ENCODE measurements around the gene SERPINI2. TPM values are rescaled to one million over a fixed set of nuclear protein-coding genes. Genes with fewer than 3 reads are reported as not detected.

SERPINI2 gene
- polyA plus RNA-seq, 4 donors, result 0.24 to 11.4 (median 3.5) TPM; not detected in 1

DNA sequence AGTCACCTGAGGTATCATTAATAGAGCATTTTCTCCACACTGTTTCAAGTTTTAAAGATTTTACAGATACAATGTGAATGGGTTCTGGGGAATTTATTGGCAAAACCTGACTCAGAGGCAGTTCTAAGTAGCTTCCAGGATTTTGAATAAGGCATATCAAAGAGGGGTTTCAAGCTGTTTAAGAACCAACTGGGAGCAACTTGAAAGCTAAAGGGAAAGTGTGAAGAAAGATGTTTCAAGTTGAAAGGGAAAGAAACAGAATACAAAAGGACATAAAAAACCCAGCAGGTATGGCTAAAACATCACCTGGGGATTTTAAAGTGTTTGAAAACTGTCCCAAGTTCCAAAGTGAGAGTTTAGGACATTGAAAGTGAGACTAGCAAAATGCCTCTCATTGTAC, 17.8 kb upstream of the SERPINI2 start:
- FAIRE-seq (no peak), DNase-seq (no peak)
- Histone ChIP-seq H3K4me1 (ENCODE audit: control insufficient read depth in 3 of 3, insufficient read depth in 2 of 3, low read depth in 1 of 3, low read length in 2 of 3) (no peaks in the 10 kb centered on the region), H3K9me3 (ENCODE audit: control insufficient read depth in 2 of 2, insufficient read depth in 1 of 2, low read depth in 1 of 2, low read length in 1 of 2) (no peaks in the 10 kb centered on the region), H3K27ac (ENCODE audit: low read depth in 1 of 3, low read length in 2 of 3) (no peak overlapping the region), H3K27me3 (ENCODE audit: control insufficient read depth in 3 of 3, insufficient read depth in 3 of 3, low read length in 3 of 3) (no peaks in the 10 kb centered on the region), H3K36me3 (ENCODE audit: control insufficient read depth in 3 of 3, insufficient read depth in 2 of 3, low read depth in 1 of 3, low read length in 3 of 3) (no peaks in the 10 kb centered on the region), H3K4me3 (ENCODE audit: low read depth in 1 of 3, low read length in 3 of 3) (no peak overlapping the region)

DNA sequence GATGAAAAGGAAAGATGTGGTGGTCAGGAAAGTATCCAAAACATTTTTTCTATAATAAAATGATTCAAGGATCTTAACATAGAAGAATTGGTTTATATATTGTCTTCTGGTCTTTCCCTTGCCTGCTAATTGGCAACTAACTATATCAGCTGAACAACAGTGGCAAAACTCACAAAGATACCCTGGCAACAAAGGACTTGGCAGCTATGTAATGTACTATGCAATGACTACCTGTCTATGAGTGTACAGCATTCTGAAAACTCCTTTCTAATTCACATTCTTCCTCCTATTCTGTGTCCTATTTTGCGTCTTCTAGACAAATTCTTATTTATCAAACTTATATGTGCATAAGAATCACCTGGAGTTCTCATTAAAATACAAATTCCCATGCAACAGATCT, 15.7 kb upstream of the SERPINI2 start:
- DNase-seq (no peak), FAIRE-seq (no peak)
- no peaks in the 10 kb centered on the region for H3K36me3 ChIP-seq (ENCODE audit: control insufficient read depth in 3 of 3, insufficient read depth in 2 of 3, low read depth in 1 of 3, low read length in 3 of 3)
- H3K27ac ChIP-seq (ENCODE audit: low read depth in 1 of 3, low read length in 2 of 3), result no peak overlapping the region
- no peaks in the 10 kb centered on the region for H3K4me1 ChIP-seq (ENCODE audit: control insufficient read depth in 3 of 3, insufficient read depth in 2 of 3, low read depth in 1 of 3, low read length in 2 of 3)
- 75 to 89% (median 83%) methylated on average over 1 of the region's 1 CpG for WGBS, 3 donors
- H3K27me3 ChIP-seq (ENCODE audit: control insufficient read depth in 3 of 3, insufficient read depth in 3 of 3, low read length in 3 of 3), result no peaks in the 10 kb centered on the region
- H3K4me3 ChIP-seq (ENCODE audit: low read depth in 1 of 3, low read length in 3 of 3), result no peak overlapping the region
- no peaks in the 10 kb centered on the region for H3K9me3 ChIP-seq (ENCODE audit: control insufficient read depth in 2 of 2, insufficient read depth in 1 of 2, low read depth in 1 of 2, low read length in 1 of 2)

DNA sequence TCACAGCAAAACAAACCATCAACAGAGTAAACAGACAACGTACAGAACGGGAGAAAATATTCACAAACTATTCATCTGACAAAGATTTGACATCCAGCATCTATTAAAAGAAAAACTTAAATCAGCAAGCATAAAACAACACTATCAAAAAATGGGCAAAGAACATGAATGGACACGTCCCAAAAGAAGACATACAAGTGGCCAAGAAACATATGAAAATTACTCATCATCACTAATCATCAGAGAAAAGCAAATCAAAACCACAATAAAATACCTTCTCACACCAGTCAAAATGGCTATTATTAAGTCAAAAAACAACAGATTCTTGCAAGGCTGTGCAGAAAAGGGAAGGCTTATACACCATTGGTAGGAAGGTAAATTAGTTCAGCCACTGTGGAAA, 13.7 kb upstream of the SERPINI2 start:
- Histone ChIP-seq H3K27me3 (ENCODE audit: control insufficient read depth in 3 of 3, insufficient read depth in 3 of 3, low read length in 3 of 3) (no peaks in the 10 kb centered on the region), H3K36me3 (ENCODE audit: control insufficient read depth in 3 of 3, insufficient read depth in 2 of 3, low read depth in 1 of 3, low read length in 3 of 3) (no peaks in the 10 kb centered on the region), H3K4me1 (ENCODE audit: control insufficient read depth in 3 of 3, insufficient read depth in 2 of 3, low read depth in 1 of 3, low read length in 2 of 3) (no peaks in the 10 kb centered on the region), H3K4me3 (ENCODE audit: low read depth in 1 of 3, low read length in 3 of 3) (no peak overlapping the region), H3K27ac (ENCODE audit: low read depth in 1 of 3, low read length in 2 of 3) (no peak overlapping the region), H3K9me3 (ENCODE audit: control insufficient read depth in 2 of 2, insufficient read depth in 1 of 2, low read depth in 1 of 2, low read length in 1 of 2) (no peaks in the 10 kb centered on the region)
- no peak for FAIRE-seq
- DNase-seq, result no peak
- 58 to 86% (median 75%) methylated on average over 3 of the region's 3 CpGs for WGBS, 3 donors

DNA sequence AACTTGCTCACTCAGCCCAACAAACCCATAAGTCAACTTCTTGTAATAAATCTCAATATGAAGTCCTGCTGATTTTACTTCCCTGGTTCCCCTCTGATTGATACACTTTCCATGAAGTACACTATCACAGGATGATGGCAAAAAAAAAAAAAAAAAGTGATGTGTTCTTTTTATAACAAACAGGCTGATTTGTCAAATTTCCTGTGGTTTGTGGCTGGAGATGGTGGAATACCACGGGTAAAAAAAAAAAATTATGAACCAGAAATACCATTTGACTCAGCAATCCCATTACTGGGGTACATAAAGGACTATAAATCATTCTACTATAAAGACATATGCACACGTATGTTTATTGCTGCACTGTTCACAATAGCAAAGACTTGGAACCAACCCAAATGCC, 10.7 kb upstream of the SERPINI2 start:
- Histone ChIP-seq H3K4me1 (ENCODE audit: control insufficient read depth in 3 of 3, insufficient read depth in 2 of 3, low read depth in 1 of 3, low read length in 2 of 3) (no peaks in the 10 kb centered on the region), H3K9me3 (ENCODE audit: control insufficient read depth in 2 of 2, insufficient read depth in 1 of 2, low read depth in 1 of 2, low read length in 1 of 2) (no peaks in the 10 kb centered on the region), H3K27ac (ENCODE audit: low read depth in 1 of 3, low read length in 2 of 3) (no peak overlapping the region), H3K27me3 (ENCODE audit: control insufficient read depth in 3 of 3, insufficient read depth in 3 of 3, low read length in 3 of 3) (no peaks in the 10 kb centered on the region), H3K4me3 (ENCODE audit: low read depth in 1 of 3, low read length in 3 of 3) (no peak overlapping the region), H3K36me3 (ENCODE audit: control insufficient read depth in 3 of 3, insufficient read depth in 2 of 3, low read depth in 1 of 3, low read length in 3 of 3) (no peaks in the 10 kb centered on the region)
- no peak for FAIRE-seq
- DNase-seq, result no peak
- WGBS, 3 donors, result 60 to 77% (median 60%) methylated on average over 2 of the region's 2 CpGs

DNA sequence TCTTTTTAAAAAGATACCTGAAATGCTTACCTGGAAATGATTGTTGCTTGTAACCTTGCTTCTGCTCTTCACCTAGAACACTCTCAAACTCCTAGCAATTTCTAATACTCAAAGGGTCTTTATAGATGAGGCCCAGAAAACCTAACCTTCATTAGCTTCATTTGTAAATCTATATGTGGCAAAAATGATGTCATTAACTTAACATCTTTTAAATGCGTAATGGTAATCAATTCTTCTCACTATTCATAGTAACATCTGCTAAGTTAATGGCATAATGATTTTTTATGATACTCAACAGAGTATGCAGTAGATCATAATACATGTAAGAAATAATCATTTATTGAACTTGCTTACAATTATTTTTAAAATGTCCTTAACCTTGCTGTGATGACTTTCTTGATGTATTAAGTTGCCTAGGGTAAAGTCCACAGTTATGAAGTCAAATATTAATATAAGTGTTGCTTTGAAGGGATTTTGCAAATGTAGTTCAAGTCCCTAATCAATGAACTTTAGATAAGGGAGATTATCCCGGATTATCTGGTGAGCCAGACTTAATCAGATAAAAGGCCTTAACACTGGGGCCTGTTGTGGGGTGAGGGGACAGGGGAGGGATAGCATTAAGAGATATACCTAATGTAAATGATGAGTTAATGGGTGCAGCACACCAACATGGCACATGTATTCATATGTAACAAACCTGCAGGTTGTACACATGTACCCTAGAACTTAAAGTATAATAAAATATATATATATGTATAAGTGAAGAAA, 10.1 kb upstream of the SERPINI2 start:
- Histone ChIP-seq H3K27me3 (ENCODE audit: control insufficient read depth in 3 of 3, insufficient read depth in 3 of 3, low read length in 3 of 3) (no peaks in the 10 kb centered on the region), H3K4me1 (ENCODE audit: control insufficient read depth in 3 of 3, insufficient read depth in 2 of 3, low read depth in 1 of 3, low read length in 2 of 3) (no peaks in the 10 kb centered on the region), H3K27ac (ENCODE audit: low read depth in 1 of 3, low read length in 2 of 3) (no peak overlapping the region), H3K4me3 (ENCODE audit: low read depth in 1 of 3, low read length in 3 of 3) (no peak overlapping the region), H3K9me3 (ENCODE audit: control insufficient read depth in 2 of 2, insufficient read depth in 1 of 2, low read depth in 1 of 2, low read length in 1 of 2) (no peaks in the 10 kb centered on the region), H3K36me3 (ENCODE audit: control insufficient read depth in 3 of 3, insufficient read depth in 2 of 3, low read depth in 1 of 3, low read length in 3 of 3) (no peaks in the 10 kb centered on the region)
- 55 to 77% (median 56%) methylated on average over 2 of the region's 2 CpGs for WGBS, 3 donors
- no peak for DNase-seq
- FAIRE-seq, result no peak

DNA sequence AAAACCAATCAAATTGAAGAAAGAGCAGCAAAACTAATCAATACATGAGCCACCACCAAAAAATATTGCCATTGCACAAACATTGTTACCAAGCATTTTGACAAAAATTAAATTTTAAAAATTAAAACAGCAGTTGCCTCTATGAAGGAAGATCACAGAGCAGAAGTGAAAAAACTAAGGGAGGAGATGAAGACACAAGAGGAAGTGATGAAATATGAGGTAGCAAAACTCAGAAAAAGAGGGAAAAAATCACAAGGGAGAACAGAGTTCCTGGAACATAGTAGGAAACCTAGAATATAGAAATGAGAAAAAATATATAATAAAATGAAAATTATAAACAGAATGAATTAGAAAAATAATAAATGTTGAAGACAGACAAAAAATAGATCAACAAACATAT, 7.3 kb upstream of the SERPINI2 start:
- Histone ChIP-seq H3K27ac (ENCODE audit: low read depth in 1 of 3, low read length in 2 of 3) (no peak overlapping the region), H3K4me3 (ENCODE audit: low read depth in 1 of 3, low read length in 3 of 3) (no peak overlapping the region), H3K36me3 (ENCODE audit: control insufficient read depth in 3 of 3, insufficient read depth in 2 of 3, low read depth in 1 of 3, low read length in 3 of 3) (no peaks in the 10 kb centered on the region), H3K4me1 (ENCODE audit: control insufficient read depth in 3 of 3, insufficient read depth in 2 of 3, low read depth in 1 of 3, low read length in 2 of 3) (no peaks in the 10 kb centered on the region), H3K27me3 (ENCODE audit: control insufficient read depth in 3 of 3, insufficient read depth in 3 of 3, low read length in 3 of 3) (no peaks in the 10 kb centered on the region), H3K9me3 (ENCODE audit: control insufficient read depth in 2 of 2, insufficient read depth in 1 of 2, low read depth in 1 of 2, low read length in 1 of 2) (no peaks in the 10 kb centered on the region)
- DNase-seq, result no peak
- FAIRE-seq, result no peak

DNA sequence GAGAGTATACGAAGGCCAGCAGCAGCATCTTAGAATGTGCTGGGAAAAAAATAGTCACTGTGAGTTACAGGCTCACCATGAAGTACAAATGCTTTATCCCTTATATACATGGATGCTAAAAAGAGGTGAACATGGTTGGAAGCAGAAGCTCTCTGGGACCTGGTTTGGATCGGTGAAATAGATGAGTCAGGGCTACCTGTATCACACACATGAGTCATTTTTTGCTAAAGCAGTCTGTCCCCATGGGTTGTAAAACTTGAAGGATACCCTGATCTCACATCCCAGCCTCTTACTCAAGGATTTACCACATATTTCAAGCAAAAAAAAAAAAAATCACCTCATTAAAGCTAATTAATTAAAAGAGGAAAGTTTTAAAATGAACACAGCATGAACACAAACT, 6.9 kb upstream of the SERPINI2 start:
- DNase-seq, result no peak
- H3K4me3 ChIP-seq (ENCODE audit: low read depth in 1 of 3, low read length in 3 of 3), result no peak overlapping the region
- no peak overlapping the region for H3K27ac ChIP-seq (ENCODE audit: low read depth in 1 of 3, low read length in 2 of 3)
- FAIRE-seq, result no peak
- H3K36me3 ChIP-seq (ENCODE audit: control insufficient read depth in 3 of 3, insufficient read depth in 2 of 3, low read depth in 1 of 3, low read length in 3 of 3), result no peaks in the 10 kb centered on the region
- WGBS, 3 donors, result 77 to 86% (median 80%) methylated on average over 2 of the region's 2 CpGs
- H3K9me3 ChIP-seq (ENCODE audit: control insufficient read depth in 2 of 2, insufficient read depth in 1 of 2, low read depth in 1 of 2, low read length in 1 of 2), result no peaks in the 10 kb centered on the region
- H3K4me1 ChIP-seq (ENCODE audit: control insufficient read depth in 3 of 3, insufficient read depth in 2 of 3, low read depth in 1 of 3, low read length in 2 of 3), result no peaks in the 10 kb centered on the region
- H3K27me3 ChIP-seq (ENCODE audit: control insufficient read depth in 3 of 3, insufficient read depth in 3 of 3, low read length in 3 of 3), result no peaks in the 10 kb centered on the region

DNA sequence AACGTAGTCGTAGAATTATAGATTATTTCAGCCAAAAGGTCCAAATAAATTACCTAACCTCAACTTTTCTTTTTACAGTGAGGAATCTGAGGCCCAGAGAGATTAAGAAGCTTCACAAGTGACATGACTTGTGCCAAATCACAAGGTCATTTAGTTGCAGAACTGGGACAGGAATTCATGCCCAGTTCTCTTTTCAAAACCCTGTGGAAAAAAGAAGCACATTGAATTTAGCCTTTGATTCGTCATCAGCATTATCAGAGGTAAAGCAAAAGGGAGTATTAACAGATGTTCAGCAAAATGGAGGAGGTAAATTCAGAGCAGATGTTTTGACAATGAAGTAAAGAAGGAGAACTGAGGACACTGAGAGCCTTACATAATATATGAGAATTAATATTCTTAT, 4.5 kb downstream of the SERPINI2 start:
- H3K9me3 ChIP-seq (ENCODE audit: control insufficient read depth in 2 of 2, insufficient read depth in 1 of 2, low read depth in 1 of 2, low read length in 1 of 2), result no peaks in the 10 kb centered on the region
- H3K27ac ChIP-seq (ENCODE audit: low read depth in 1 of 3, low read length in 2 of 3), result no peak overlapping the region
- H3K36me3 ChIP-seq (ENCODE audit: control insufficient read depth in 3 of 3, insufficient read depth in 2 of 3, low read depth in 1 of 3, low read length in 3 of 3), result no peaks in the 10 kb centered on the region
- DNase-seq (no peak), FAIRE-seq (no peak)
- no peaks in the 10 kb centered on the region for H3K27me3 ChIP-seq (ENCODE audit: control insufficient read depth in 3 of 3, insufficient read depth in 3 of 3, low read length in 3 of 3)
- no peaks in the 10 kb centered on the region for H3K4me1 ChIP-seq (ENCODE audit: control insufficient read depth in 3 of 3, insufficient read depth in 2 of 3, low read depth in 1 of 3, low read length in 2 of 3)
- WGBS, 3 donors, result 71 to 87% (median 72%) methylated on average over 3 of the region's 3 CpGs
- no peak overlapping the region for H3K4me3 ChIP-seq (ENCODE audit: low read depth in 1 of 3, low read length in 3 of 3)
